ENCODE measurements around the gene PRCP. TPM values are rescaled to one million over a fixed set of nuclear protein-coding genes. Genes with fewer than 3 reads are reported as not detected.

The PRCP gene
- total RNA-seq, 1 experiment from 2014 or later: 56.7 TPM

DNA sequence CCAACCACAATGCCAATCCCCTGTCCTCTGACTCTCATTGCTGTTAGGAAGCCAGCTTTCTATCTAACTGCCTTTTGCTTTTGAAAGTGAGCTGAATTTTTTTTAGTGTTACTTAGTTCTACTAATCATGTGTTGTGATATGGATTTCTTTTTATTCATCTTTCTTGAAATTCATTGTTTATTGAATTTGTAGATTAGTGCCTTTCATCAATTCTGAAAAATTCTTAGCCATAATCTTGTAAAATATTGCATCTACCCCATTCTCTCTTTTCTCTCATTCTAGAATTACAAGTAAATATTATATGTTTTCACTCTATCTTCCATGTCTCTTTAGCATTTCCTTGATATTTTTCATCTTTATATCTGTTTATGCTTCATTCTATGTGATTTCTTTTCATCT lies 49.1 kb upstream of the PRCP start:
- H3K27ac ChIP-seq (ENCODE audit: insufficient read length, low read depth, low read length): no peak overlapping the region
- H3K27me3 Mint-ChIP-seq (ENCODE audit: low read depth): peaks cover 3% of the 10 kb centered on the region; the same call in 1 of the 2 replicates
- no peaks in the 10 kb centered on the region for H4K20me1 ChIP-seq (ENCODE audit: control insufficient read depth, insufficient read depth, insufficient read length)
- H2AFZ ChIP-seq (ENCODE audit: low read length): no peak overlapping the region
- H3K79me2 ChIP-seq (ENCODE audit: insufficient read depth, low read length): no peaks in the 10 kb centered on the region; the same call in 1 of the 2 replicates
- no peaks in the 10 kb centered on the region for H3K9me3 ChIP-seq (ENCODE audit: control insufficient read depth, low read depth, low read length)
- H4K91ac ChIP-seq (ENCODE audit: insufficient read length, low read depth, low read length): no peak overlapping the region
- H3K27me3 ChIP-seq (ENCODE audit: insufficient read depth, low read length): no peaks in the 10 kb centered on the region
- H4K8ac ChIP-seq (replicated peaks; ENCODE audit: insufficient read length, low read depth, low read length): no peak overlapping the region
- no peak overlapping the region for H3K9ac ChIP-seq (ENCODE audit: extremely low read depth, insufficient read length, low read length)
- no peak overlapping the region for H2BK120ac ChIP-seq (ENCODE audit: low read depth, low read length, poor library complexity, severe bottlenecking)
- TF ChIP-seq, protein P1, sequence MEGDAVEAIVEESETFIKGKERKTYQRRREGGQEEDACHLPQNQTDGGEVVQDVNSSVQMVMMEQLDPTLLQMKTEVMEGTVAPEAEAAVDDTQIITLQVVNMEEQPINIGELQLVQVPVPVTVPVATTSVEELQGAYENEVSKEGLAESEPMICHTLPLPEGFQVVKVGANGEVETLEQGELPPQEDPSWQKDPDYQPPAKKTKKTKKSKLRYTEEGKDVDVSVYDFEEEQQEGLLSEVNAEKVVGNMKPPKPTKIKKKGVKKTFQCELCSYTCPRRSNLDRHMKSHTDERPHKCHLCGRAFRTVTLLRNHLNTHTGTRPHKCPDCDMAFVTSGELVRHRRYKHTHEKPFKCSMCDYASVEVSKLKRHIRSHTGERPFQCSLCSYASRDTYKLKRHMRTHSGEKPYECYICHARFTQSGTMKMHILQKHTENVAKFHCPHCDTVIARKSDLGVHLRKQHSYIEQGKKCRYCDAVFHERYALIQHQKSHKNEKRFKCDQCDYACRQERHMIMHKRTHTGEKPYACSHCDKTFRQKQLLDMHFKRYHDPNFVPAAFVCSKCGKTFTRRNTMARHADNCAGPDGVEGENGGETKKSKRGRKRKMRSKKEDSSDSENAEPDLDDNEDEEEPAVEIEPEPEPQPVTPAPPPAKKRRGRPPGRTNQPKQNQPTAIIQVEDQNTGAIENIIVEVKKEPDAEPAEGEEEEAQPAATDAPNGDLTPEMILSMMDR (conservative IDR thresholded peaks at IDR 0.05): no peak
- peaks cover 6 to 7% of the 10 kb centered on the region in 2 experiments for H3K4me1 Mint-ChIP-seq
- H3K4me1 ChIP-seq (ENCODE audit: insufficient read depth, low read length): no peaks in the 10 kb centered on the region
- no peak overlapping the region for H2AK5ac ChIP-seq (ENCODE audit: insufficient read length, low read length)
- no peak overlapping the region for H2BK12ac ChIP-seq (ENCODE audit: insufficient read length, low read depth, low read length)
- no peak overlapping the region for H3K14ac ChIP-seq (ENCODE audit: insufficient read depth, low read length)
- H3K4me2 ChIP-seq (ENCODE audit: insufficient read depth, insufficient read length, low read length): no peak overlapping the region
- H2BK20ac ChIP-seq (ENCODE audit: low read depth, low read length, poor library complexity, severe bottlenecking): no peak overlapping the region
- DNase-seq: no peak
- H3K18ac ChIP-seq (ENCODE audit: insufficient read length, low read depth, low read length): no peak overlapping the region
- H4K5ac ChIP-seq (ENCODE audit: insufficient read length, low read depth, low read length): no peak overlapping the region
- no peak overlapping the region for H2BK15ac ChIP-seq (ENCODE audit: low read depth, low read length)
- H3K4ac ChIP-seq (ENCODE audit: low read depth, low read length): no peak overlapping the region
- no peak overlapping the region for H3K27ac Mint-ChIP-seq
- no peaks in the 10 kb centered on the region for H3K23me2 ChIP-seq (ENCODE audit: insufficient read length, low read depth, low read length, poor library complexity, severe bottlenecking)
- H3K36me3 Mint-ChIP-seq (ENCODE audit: insufficient read depth in 1 of 3, low read depth in 3 of 3): peaks cover 2 to 11% (median 4%) of the 10 kb centered on the region in 3 experiments; a peak in 3 of 7 replicates
- no peak overlapping the region for H2BK5ac ChIP-seq (ENCODE audit: insufficient read length, low read length)
- no peaks in the 10 kb centered on the region for H3K79me1 ChIP-seq (ENCODE audit: insufficient read depth, low read depth, low read length, poor library complexity, severe bottlenecking)
- no peak overlapping the region for H3K56ac ChIP-seq (ENCODE audit: insufficient read length, low read depth, low read length)
- no peak overlapping the region for H3K4me3 Mint-ChIP-seq
- H3T11ph ChIP-seq (ENCODE audit: low read length): no peak overlapping the region
- peaks cover 9 to 17% of the 10 kb centered on the region in 2 experiments for H3K9me3 Mint-ChIP-seq
- H3K23ac ChIP-seq (ENCODE audit: insufficient read length, low read depth, low read length): no peak overlapping the region
